A549 (cell line): ENCODE data around the gene KCNQ1. TPM values are rescaled to one million over a fixed set of nuclear protein-coding genes. Genes with fewer than 3 reads are reported as not detected.

Experiments used
- ATAC-seq, 2 experiments: fragments of 200-7000 bp in 1 of 2; fragments of >200 bp in 1 of 2; cut with Nextera tagmentation in 1 of 2; cut with Tn5 transposase in 1 of 2; 3 replicates each; pipeline versions ENCODE4 v1.8.0 to v1.9.1; 2018 to 2020; ENCODE audit warnings: mild to moderate bottlenecking in 1 of 2, moderate library complexity in 1 of 2
- CTCF ChIA-PET: fragments of 300-600 bp; sonication (Branson Sonifier 250); formaldehyde crosslinking; extraction: SDS; loops from one replicate; lab custom pipeline; 2021; ENCODE audit warnings: antibody characterized with exemption, inconsistent platforms; lab: Yijun Ruan, JAX
- POLR2A ChIA-PET: fragments of 350-600 bp; formaldehyde crosslinking; extraction: SDS; loops from one replicate; lab custom pipeline; 2021; ENCODE audit warnings: antibody characterized with exemption, inconsistent platforms; lab: Yijun Ruan, JAX
- DNase-seq, 2 experiments: peaks; one replicate each; pipeline versions ENCODE4 v3.0.0 to v3.0.0-alpha.2; 2011 to 2016; ENCODE audit warnings: low read depth in 1 of 2, low spot score in 1 of 2
- FAIRE-seq: peaks from 2 replicates; lab custom pipeline; 2011; peaks lifted over from hg19 to GRCh38; lab: Jason Lieb, UNC
- H3K27ac ChIP-seq, 2 experiments: fragments of >200 bp; sonication (Bioruptor Twin); formaldehyde crosslinking; 3 replicates each; pipeline ENCODE4 v1.5.1; 2016 to 2017
- H3K4me1 ChIP-seq: fragments of >200 bp; sonication (Bioruptor Twin); formaldehyde crosslinking; 3 replicates; pipeline ENCODE4 v1.6.1; 2016
- H3K4me2 ChIP-seq: fragments of >200 bp; sonication (Bioruptor Twin); formaldehyde crosslinking; 3 replicates; pipeline ENCODE4 v1.6.1; 2016
- H3K4me3 ChIP-seq: fragments of >200 bp; sonication (Bioruptor Twin); formaldehyde crosslinking; 3 replicates; pipeline ENCODE4 v1.5.1; 2016
- H3K9me3 ChIP-seq: fragments of >200 bp; sonication (Bioruptor Twin); formaldehyde crosslinking; 3 replicates; pipeline ENCODE4 v1.6.1; 2016
- BHLHE40 ChIP-seq: IDR thresholded peaks from 2 replicates; pipeline ENCODE4 v1.6.1; 2012; ENCODE audit warnings: low read depth, low read length, inconsistent platforms
- CHD2 ChIP-seq: fragments of 150-350 bp; IDR thresholded peaks from 2 replicates; pipeline ENCODE4 v1.6.1; 2014; ENCODE audit warnings: low read length; ENCODE audit not compliant: partially characterized antibody
- EHMT2 ChIP-seq: fragments of 200-600 bp; sonication (generic); IDR thresholded peaks from 2 replicates; pipeline ENCODE4 v1.6.1; 2016; ENCODE audit warnings: antibody characterized with exemption, low read depth, mild to moderate bottlenecking, moderate library complexity
- ESRRA ChIP-seq: fragments of 150-350 bp; IDR thresholded peaks from 2 replicates; pipeline ENCODE4 v1.6.1; 2014; ENCODE audit warnings: mild to moderate bottlenecking, low read length, borderline replicate concordance
- HOXA7 ChIP-seq: fragments of 250-450 bp; sonication (Bioruptor Pico); IDR thresholded peaks from 2 replicates; pipeline ENCODE4 v1.5.0; 2020; ENCODE audit warnings: mild to moderate bottlenecking, moderate library complexity
- HOXB13 ChIP-seq: fragments of 250-450 bp; sonication (Bioruptor Pico); IDR thresholded peaks from 2 replicates; pipeline ENCODE4 v1.5.0; 2020; ENCODE audit warnings: low read depth, mild to moderate bottlenecking, moderate library complexity
- HOXB5 ChIP-seq: fragments of 250-450 bp; sonication (Bioruptor Pico); IDR thresholded peaks from 2 replicates; pipeline ENCODE4 v1.5.0; 2020; ENCODE audit warnings: mild to moderate bottlenecking, moderate library complexity
- JUN ChIP-seq, 2 experiments: fragments of >200 bp; sonication (Bioruptor Twin); formaldehyde crosslinking; IDR thresholded peaks; 2 replicates in 1 of 2; 3 replicates in 1 of 2; pipeline ENCODE4 v1.6.1; 2016 to 2017
- KDM1A ChIP-seq: fragments of 200-600 bp; sonication (generic); IDR thresholded peaks from 2 replicates; pipeline ENCODE4 v1.6.1; 2016; ENCODE audit warnings: low read depth, mild to moderate bottlenecking
- MAFK ChIP-seq: fragments of 450-650 bp; IDR thresholded peaks from 2 replicates; pipeline ENCODE4 v1.6.1; 2014; ENCODE audit not compliant: partially characterized antibody
- NPAS2 ChIP-seq: fragments of 250-450 bp; sonication (Bioruptor Pico); IDR thresholded peaks from 2 replicates; pipeline ENCODE4 v1.8.0; 2022; ENCODE audit warnings: mild to moderate bottlenecking, moderate library complexity, borderline replicate concordance
- RCOR1 ChIP-seq: fragments of 150-350 bp; IDR thresholded peaks from 2 replicates; pipeline ENCODE4 v1.6.1; 2014; ENCODE audit warnings: antibody characterized with exemption, low read length, low read depth
- RNF2 ChIP-seq: fragments of 200-600 bp; sonication (generic); IDR thresholded peaks from 2 replicates; pipeline ENCODE4 v1.6.1; 2016; ENCODE audit warnings: low read depth, mild to moderate bottlenecking, antibody characterized with exemption, moderate library complexity, borderline replicate concordance
- SMC3 ChIP-seq: fragments of >200 bp; sonication (Bioruptor Twin); formaldehyde crosslinking; IDR thresholded peaks from 3 replicates; pipeline ENCODE4 v1.6.1; 2018; ENCODE audit warnings: inconsistent platforms
- ZFP36 ChIP-seq: fragments of 450-650 bp; IDR thresholded peaks from 2 replicates; pipeline ENCODE4 v1.6.1; 2014; ENCODE audit warnings: borderline replicate concordance; ENCODE audit not compliant: partially characterized antibody
- ZNF302 ChIP-seq: fragments of 250-450 bp; sonication (Bioruptor Pico); IDR thresholded peaks from 2 replicates; pipeline ENCODE4 v1.9.0; 2021; ENCODE audit warnings: inconsistent platforms, mild to moderate bottlenecking, moderate library complexity
- WGBS: methylation state at CpG from one replicate; pipeline ENCODE4 v1.1.6; 2017; ENCODE audit errors: missing lambda C conversion rate; 5-methylcytosine and 5-hydroxymethylcytosine counted together
- polyA plus RNA-seq, 4 experiments: library from polyadenylated mRNA; depleted of rRNA in 3 of 4; stranded (reverse); fragments of >200 nt; fragmentation: RNase III in 1 of 4; extraction: RNeasy Plus Mini Kit Qiagen cat#74134 plus additional on column Dnase treatment in 1 of 4; gene quantifications; 2 replicates in 3 of 4; 3 replicates in 1 of 4; pipeline ENCODE4 v1.2.3, GENCODE V29; 2011 to 2017
- TF ChIP-seq, protein P1 (sequence below): fragments of 450-650 bp; IDR thresholded peaks from 2 replicates; pipeline ENCODE4 v1.6.1; 2014; ENCODE audit warnings: antibody characterized with exemption
- TF ChIP-seq, protein P2 (sequence below): fragments of >200 bp; sonication (Bioruptor Twin); formaldehyde crosslinking; IDR thresholded peaks from 2 replicates; pipeline ENCODE4 v1.6.1; 2016
- TF ChIP-seq, protein P3 (sequence below): fragments of 250-450 bp; sonication (Bioruptor Pico); IDR thresholded peaks from 2 replicates; pipeline ENCODE4 v1.5.0; 2021; ENCODE audit warnings: mild to moderate bottlenecking, moderate library complexity, borderline replicate concordance
- TF ChIP-seq, protein P4 (sequence below): fragments of >200 bp; sonication (Bioruptor Twin); formaldehyde crosslinking; IDR thresholded peaks from 3 replicates; pipeline ENCODE4 v1.6.1; 2016

Gene KCNQ1
- polyA plus RNA-seq, 2 of the 4 experiments (the other 2 are of a cell fraction) = 0.14 to 0.17 TPM

DNA sequence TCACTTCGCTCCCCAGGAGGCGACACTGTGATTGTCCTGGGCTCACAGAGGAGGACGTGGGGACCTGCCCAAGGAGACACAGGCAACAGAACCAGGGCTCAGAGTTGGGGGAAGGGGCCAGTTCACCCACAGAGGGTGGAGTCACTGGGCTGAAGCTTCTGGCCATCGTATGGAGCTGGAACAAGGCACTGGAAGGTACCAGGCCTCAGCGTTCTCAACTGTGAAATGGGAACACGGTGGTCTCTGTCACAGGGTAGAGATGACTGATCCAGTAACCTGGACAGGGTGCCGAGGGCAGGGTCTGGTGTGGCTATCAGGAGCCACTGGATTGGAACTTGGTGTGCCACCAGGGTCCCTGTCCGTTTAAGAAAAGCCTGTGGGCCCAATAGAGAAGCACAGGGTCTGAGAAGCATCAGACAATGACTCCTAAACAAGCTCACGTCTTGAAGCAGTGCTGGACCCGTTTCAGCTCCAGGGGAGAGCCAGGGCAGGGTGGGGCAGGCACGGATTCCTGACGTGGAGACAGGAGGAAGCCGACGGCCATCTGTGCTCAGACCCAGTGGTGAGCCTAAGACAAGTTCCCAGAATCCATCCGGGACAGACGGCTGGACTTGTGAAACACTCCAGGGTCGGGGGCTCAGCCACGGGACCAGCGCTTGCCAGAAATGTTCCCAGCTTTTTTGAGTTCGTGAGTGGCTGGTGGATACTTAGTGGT is 280.0 kb downstream of the KCNQ1 start:
- ChIA-PET POLR2A (no interaction called here), CTCF (interaction anchor here (1.4 kb wide), 1 partner anchor 10 kb away, joined by 4 read pairs; no protein-coding TSS in a partner anchor)
- WGBS = 58% methylated on average over 20 of the region's 20 CpGs
- no peak for TF ChIP-seq JUN (IDR thresholded peaks at IDR 0.05)
- TF ChIP-seq HOXB13 = no peak
- no peak for TF ChIP-seq ZFP36
- no peak for TF ChIP-seq BHLHE40
- TF ChIP-seq, protein P1, sequence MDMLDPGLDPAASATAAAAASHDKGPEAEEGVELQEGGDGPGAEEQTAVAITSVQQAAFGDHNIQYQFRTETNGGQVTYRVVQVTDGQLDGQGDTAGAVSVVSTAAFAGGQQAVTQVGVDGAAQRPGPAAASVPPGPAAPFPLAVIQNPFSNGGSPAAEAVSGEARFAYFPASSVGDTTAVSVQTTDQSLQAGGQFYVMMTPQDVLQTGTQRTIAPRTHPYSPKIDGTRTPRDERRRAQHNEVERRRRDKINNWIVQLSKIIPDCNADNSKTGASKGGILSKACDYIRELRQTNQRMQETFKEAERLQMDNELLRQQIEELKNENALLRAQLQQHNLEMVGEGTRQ = no peak
- TF ChIP-seq CHD2 = no peak
- TF ChIP-seq NPAS2 (CRISPR knock-in tag) = no peak
- no peak for TF ChIP-seq KDM1A
- TF ChIP-seq RCOR1 = no peak
- TF ChIP-seq, protein P2, sequence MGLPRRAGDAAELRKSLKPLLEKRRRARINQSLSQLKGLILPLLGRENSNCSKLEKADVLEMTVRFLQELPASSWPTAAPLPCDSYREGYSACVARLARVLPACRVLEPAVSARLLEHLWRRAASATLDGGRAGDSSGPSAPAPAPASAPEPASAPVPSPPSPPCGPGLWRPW = no peak
- no peak for FAIRE-seq
- Histone ChIP-seq H3K4me1 (no peaks in the 10 kb centered on the region), H3K27ac (no peak overlapping the region), H3K4me2 (no peak overlapping the region), H3K4me3 (no peak overlapping the region), H3K9me3 (no peaks in the 10 kb centered on the region)
- ATAC-seq = no peak
- DNase-seq = no peak

DNA sequence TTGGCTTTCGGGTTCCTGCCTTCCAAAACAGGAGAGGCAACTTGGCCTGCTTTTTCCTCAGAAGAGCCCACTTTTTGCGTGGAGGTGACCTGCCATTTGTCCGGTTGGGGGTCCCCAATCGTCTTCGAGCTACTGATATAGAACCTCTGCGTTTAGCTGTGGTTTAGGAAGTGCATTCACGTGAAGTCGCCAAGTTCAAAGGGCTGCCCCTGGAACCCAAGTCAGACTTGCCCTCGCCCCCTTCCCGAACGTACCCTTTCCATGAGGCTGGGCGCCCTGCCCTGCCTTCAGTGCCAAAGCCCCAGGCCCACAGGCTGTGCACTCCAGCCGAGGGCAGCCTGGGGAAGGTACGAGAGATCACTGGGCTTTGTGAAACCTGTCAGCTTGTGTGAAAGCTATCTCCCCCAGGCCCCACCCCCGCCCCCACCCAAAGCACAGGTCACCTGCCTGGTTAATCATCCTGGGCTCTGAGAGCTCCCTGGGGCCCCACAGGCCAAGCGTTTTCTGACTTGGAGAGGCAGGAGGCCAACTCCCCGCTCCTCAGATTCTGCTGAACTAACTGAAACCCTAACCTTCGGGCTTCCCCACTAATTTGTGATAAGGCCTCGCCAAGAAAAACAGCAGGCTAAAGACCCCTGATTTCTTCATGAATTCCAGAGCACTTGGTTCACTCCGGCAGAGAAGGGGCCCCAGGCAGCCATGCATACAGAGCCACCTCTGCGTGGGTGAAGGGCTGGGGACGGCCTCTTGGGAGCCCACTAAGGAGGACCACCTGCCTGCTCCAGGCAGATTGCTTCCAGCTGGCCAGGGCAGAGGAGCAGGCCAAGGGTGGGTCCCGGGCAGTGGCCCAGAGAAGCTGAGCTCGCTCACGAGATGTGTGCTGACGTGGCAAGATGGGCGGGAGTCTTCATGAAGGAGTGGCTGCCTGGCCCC is 280.8 kb downstream of the KCNQ1 start:
- TF ChIP-seq SMC3 = no peak
- Histone ChIP-seq H3K27ac (no peak overlapping the region), H3K4me2 (no peak overlapping the region), H3K4me3 (no peak overlapping the region), H3K9me3 (no peaks in the 10 kb centered on the region), H3K4me1 (no peaks in the 10 kb centered on the region)
- ChIA-PET CTCF (interaction anchor here (1.4 kb wide), 1 partner anchor 11 kb away, joined by 4 read pairs; no protein-coding TSS in a partner anchor), POLR2A (no interaction called here)
- 77% methylated on average over 22 of the region's 27 CpGs for WGBS
- ATAC-seq (no peak), FAIRE-seq (no peak), DNase-seq (no peak)

DNA sequence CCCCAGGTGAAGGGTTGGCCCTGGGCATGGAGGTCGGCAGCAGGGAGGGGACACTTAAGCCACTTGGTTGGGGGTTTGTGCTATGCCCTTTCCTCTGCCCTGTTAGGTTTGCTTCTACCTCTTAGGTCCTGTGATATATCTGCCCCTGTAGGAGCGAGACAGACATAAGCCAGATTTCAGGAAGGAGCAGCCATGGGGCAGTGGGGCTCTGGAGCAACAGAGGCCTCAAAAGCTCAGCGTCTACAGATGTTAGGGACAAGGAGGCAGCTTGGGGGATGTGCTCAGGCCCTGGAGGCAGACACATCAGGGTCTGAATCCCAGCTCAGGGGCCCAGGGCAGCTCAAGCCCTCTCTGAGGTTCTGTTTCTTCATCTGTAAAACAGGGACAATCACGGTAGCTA is 282.2 kb downstream of the KCNQ1 start:
- no peaks in the 10 kb centered on the region for H3K4me1 ChIP-seq
- WGBS = 55% methylated on average over 4 of the region's 4 CpGs
- POLR2A ChIA-PET = no interaction called here
- H3K4me2 ChIP-seq = no peak overlapping the region
- DNase-seq = no peak
- TF ChIP-seq, protein P3, sequence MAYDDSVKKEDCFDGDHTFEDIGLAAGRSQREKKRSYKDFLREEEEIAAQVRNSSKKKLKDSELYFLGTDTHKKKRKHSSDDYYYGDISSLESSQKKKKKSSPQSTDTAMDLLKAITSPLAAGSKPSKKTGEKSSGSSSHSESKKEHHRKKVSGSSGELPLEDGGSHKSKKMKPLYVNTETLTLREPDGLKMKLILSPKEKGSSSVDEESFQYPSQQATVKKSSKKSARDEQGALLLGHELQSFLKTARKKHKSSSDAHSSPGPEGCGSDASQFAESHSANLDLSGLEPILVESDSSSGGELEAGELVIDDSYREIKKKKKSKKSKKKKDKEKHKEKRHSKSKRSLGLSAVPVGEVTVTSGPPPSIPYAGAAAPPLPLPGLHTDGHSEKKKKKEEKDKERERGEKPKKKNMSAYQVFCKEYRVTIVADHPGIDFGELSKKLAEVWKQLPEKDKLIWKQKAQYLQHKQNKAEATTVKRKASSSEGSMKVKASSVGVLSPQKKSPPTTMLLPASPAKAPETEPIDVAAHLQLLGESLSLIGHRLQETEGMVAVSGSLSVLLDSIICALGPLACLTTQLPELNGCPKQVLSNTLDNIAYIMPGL (CRISPR knock-in tag) = no peak
- TF ChIP-seq HOXA7 (no peak), RNF2 (no peak), HOXB5 (CRISPR knock-in tag) (no peak), ESRRA (no peak), MAFK (no peak), EHMT2 (no peak), ZNF302 (CRISPR knock-in tag) (no peak), KDM1A (no peak)
- TF ChIP-seq, protein P1 = no peak
- TF ChIP-seq, protein P4, sequence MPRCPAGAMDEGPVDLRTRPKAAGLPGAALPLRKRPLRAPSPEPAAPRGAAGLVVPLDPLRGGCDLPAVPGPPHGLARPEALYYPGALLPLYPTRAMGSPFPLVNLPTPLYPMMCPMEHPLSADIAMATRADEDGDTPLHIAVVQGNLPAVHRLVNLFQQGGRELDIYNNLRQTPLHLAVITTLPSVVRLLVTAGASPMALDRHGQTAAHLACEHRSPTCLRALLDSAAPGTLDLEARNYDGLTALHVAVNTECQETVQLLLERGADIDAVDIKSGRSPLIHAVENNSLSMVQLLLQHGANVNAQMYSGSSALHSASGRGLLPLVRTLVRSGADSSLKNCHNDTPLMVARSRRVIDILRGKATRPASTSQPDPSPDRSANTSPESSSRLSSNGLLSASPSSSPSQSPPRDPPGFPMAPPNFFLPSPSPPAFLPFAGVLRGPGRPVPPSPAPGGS = no peak
- no peak for ATAC-seq
- no peak overlapping the region for H3K4me3 ChIP-seq
- H3K27ac ChIP-seq = no peak overlapping the region
- no peak for FAIRE-seq
- CTCF ChIA-PET = interaction anchor here (1.5 kb wide), 1 partner anchor 14 kb away, joined by 4 read pairs; no protein-coding TSS in a partner anchor
- H3K9me3 ChIP-seq = no peaks in the 10 kb centered on the region
